ENCODE data around the gene CEP131. TPM values are rescaled to one million over a fixed set of nuclear protein-coding genes. Genes with fewer than 3 reads are reported as not detected.

CEP131 gene
- total and polyA plus RNA-seq, 2 of the 8 experiments (the other 6 are each of a cell fraction or from before 2014, with no cell fraction given), result 5.9 to 23.2 TPM

DNA sequence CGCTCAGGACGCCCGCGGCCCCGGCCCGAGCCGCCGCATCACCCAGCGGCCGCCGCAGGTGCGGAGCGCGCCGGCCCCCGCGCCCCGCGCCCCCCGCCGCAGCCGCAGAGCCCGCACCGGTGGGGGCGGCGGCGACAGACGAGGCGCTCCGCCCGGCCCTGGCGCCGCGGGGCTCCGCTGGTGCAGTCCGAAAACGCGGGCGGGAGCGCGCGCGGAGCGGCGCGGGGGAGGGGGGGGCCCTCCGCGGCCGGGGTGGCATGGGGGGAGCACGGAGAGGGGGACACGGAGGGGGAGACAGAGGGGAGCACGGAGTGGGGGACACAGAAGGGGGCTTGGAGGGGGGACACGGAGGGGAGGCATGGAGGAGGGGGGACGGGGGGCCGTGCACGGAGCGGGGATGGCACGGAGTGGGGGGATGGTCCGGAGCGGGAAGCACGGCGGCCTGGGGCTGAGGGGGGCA is 56.7 kb downstream of the CEP131 start, which contains the start of gene AATK (continued):
- TF ChIP-seq SUZ12 (IDR thresholded peaks at IDR 0.05; ENCODE audit: low read length) (no peak), CREB1 (IDR thresholded peaks at IDR 0.05) (no peak), SRF (IDR thresholded peaks at IDR 0.05; ENCODE audit: low read depth, low read length) (no peak), MAFK (IDR thresholded peaks at IDR 0.05; ENCODE audit: low read depth, low read length) (no peak), JUND (IDR thresholded peaks at IDR 0.05; ENCODE audit: low read length) (no peak)
- TF ChIP-seq, protein P1, sequence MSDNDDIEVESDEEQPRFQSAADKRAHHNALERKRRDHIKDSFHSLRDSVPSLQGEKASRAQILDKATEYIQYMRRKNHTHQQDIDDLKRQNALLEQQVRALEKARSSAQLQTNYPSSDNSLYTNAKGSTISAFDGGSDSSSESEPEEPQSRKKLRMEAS (IDR thresholded peaks at IDR 0.05), result no peak

Measured in H1 (cell line).